ENCODE measurements around the gene ARHGAP1.
"Not testable (repeated sequence)": the region's sequence is repeated elsewhere in the genome, so short reads cannot be mapped to it uniquely, and the experiment has no call there.

ARHGAP1 gene

DNA sequence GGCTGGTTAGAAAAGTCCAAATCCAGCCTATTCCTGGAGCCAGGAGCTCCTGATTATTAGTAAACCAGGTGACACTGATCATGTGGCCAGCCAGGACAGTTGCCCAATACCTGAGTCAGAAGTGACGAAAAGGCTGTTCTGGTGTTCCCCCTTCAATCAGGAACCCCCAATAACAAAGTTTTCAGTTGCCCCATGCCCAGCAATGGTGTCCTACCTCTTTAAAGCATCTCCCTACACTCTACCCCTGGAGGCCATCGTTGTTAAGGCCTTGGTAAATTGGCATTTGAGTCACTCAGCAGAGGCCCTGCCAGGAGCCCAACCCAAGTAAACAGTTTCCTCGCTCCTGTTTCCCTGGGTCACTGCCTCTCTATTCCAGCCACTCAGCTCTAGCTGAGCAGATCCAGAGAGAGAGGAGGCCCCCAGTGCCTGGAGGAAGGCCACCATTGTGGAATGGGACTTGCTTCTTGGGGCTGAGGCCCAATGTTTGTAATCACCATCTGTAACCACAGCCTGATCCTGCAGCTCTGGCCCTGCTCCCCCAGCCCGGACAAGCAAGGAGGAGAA is 25.0 kb downstream of the ARHGAP1 start:
- DNase-seq (ENCODE audit: low read depth in 4 of 4, low spot score in 1 of 4), result no peak

DNA sequence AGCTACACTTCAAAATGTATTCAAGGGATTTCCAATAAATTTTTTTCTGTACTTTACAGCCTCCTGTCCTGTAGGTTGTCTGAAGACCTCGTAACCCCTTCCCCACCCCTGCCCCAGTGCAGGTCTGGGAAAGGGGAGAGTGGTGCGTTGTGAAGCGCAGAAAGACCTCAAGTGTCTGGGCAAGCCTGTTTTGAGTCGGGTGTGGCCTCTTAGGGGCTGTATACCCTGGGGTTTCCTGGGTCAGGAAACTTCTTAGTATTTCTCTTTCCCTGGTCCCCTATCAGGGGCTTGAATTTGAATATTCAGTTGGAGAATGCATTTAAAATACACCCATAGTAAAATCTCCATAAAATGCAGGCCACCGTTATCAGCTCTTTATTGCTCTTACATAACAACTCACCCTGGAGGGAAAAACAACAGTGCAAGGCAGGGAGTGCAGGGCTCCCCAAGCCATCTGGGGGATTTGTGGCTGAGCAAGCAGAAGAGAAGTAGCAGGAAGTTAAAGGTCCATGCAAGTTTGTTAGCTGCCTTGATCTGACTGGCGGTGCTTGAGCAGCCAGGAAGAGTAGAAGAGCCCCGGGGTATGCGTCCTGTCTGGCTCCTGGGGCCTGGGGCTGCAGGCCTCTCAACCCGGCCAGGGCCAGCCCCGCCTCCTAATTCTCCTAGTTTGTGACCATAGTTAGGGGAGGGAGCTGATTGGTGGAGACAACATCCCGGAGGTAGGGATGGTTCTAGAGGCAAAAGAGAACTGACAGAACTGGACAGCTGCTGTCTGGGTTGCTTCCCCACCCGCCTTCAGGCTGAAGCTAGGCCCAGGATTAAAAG is 25.7 kb downstream of the ARHGAP1 start:
- DNase-seq (ENCODE audit: low read depth in 4 of 4, low spot score in 1 of 4), result no peak

DNA sequence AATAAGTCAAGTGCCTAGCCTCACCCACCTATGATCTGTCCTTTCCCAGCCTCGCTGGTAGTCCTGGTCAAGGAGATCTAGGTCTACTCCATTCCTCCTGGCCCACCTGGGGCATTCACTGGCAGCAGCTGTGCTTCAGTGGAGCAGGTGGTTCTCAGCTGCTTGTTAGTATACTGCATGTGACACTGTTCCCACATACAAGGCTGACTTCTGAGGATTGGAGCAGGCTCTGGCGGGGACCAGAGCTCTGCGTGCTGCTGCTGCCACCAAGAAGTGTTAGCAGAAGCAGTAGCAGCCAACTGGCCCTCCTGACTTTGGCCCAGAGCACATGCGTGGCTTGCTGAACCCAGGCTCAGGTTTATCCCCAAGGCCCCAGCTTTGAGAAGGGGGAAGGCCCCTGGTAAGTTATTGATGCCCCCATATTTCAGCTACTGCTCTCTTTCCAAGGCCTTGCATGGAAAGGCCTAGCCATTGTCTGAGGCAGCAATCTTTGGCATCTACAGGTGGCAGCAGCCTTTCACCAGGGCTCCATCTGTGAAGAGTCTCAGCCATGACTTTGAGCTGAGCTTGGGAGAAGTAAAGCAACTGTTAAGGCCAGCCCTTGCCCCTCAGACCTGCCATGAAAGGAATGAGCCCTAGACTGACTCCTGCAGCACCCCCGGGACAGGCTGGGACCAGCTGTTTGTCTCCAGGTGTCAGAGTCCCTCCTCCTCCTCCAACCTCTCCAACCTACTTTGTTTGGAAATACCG is 26.5 kb downstream of the ARHGAP1 start:
- DNase-seq (ENCODE audit: low read depth in 4 of 4, low spot score in 1 of 4), result no peak

DNA sequence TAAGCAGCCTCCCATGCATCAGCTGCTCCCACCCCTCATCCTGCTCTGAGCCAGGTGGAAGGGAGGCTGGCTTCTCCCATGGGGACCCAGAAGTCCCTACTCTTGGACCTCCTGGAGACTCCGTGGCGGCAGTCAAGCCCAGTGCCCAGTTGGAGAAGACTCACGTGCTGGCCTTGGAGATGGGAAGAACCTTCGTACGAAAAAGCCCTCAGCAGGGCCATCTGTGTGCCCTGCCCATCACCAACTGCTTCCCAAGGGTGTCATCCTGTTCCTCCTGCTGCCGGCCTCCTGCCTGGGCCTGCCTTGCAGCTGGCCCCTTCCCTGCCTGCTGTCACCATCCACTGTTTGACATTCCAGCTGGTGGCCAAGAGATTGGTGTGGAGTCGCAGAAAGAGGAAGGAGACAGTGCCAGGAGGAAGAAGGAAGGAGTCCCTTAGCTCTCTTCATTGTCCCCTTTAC is 28.0 kb downstream of the ARHGAP1 start:
- no peak for DNase-seq (ENCODE audit: low read depth in 4 of 4, low spot score in 1 of 4)

DNA sequence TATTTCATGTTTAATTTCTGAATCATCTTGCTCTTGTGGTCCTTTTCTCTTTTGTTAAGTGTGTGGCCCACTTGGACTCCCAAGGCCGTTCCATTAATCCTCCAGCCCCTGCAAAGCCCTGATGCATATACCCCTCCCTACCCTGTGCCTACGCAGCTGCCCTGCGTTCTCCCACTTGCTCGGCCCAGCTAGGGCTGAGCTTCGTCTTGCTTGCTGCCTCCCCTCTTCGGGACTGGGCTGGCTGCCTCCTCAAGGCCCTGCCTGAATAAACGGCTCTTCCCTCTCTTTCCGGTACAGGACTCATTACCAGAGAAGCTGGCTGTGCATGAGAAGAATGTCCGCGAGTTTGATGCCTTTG is 28.5 kb downstream of the ARHGAP1 start:
- DNase-seq (ENCODE audit: low read depth in 4 of 4, low spot score in 1 of 4), result no peak

- DNase-seq (ENCODE audit: low read depth in 4 of 4, low spot score in 1 of 4), result not testable (repeated sequence)
Observed at GRCh38 chr11:46670521-46670920, 29.9 kb downstream of the ARHGAP1 start.

- no peak for DNase-seq (ENCODE audit: low read depth in 4 of 4, low spot score in 1 of 4)
Observed at GRCh38 chr11:46669711-46670139, 30.7 kb downstream of the ARHGAP1 start.

GRCh38 chr11:46668480-46669085 is 31.8 kb downstream of the ARHGAP1 start:
- DNase-seq (ENCODE audit: low read depth in 4 of 4, low spot score in 1 of 4), result no peak

GRCh38 chr11:46667043-46667481 is 33.4 kb downstream of the ARHGAP1 start:
- DNase-seq (ENCODE audit: low read depth in 4 of 4, low spot score in 1 of 4), result no peak

DNA sequence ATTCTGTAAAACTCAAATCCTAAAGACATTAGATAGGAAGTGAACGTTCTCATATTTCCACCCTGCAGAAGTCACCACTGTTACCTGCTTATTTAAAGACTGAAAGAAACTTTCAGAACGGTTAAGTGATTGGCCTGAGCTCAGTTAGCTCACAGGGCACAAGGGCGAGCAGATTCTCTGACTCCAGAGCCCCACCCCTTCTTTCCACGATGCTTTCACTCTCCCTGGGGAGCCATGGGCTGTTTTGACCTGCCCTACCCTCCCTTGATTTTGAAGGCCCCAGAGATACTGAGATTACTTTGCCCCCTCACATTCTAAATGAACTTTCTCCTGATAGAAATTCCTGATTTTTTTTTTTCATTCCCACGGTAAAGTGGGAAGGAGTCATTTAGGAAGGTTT is 33.9 kb downstream of the ARHGAP1 start:
- no peak for DNase-seq (ENCODE audit: low read depth in 4 of 4, low spot score in 1 of 4)

DNA sequence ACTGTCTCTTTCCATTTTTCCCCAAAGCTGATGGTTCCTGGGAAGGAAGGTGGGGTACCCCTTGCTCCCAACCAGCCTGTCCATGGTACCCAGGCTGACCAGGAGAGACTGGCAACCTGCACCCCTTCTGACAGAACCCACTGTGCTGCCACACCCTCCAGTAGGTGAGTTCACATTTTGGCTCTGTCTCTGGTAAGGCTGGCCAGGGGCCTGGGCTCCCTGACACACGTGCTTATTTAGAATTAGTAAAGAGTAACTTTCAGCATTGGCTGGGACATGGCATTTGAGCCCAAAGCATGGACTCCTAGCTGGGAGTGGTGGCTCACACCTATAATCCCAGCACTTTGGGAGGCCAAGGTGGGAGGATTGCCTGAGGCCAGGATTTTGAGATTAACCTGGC is 35.1 kb downstream of the ARHGAP1 start:
- no peak for DNase-seq (ENCODE audit: low read depth in 4 of 4, low spot score in 1 of 4)

DNA sequence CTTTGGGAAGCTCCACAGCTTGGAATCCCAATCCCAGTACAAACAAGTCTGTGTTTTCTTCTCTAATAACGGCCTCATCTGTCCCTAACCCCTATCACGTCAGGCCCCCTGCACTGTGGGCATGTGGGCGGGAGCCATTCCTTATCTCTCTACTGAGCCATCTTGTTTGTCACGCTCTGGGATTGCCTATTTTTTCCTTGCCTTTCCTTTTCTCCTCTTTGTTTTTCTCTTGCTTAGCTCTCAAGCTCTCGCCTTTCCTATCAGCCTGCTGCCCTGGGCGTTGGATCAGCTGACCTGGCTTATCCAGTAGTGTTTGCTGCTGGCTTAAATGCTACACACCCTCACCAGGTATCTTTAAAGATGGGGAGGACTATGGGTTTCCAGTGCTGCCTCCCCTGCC is 35.8 kb downstream of the ARHGAP1 start:
- DNase-seq (ENCODE audit: low read depth in 4 of 4, low spot score in 1 of 4), result no peak

DNA sequence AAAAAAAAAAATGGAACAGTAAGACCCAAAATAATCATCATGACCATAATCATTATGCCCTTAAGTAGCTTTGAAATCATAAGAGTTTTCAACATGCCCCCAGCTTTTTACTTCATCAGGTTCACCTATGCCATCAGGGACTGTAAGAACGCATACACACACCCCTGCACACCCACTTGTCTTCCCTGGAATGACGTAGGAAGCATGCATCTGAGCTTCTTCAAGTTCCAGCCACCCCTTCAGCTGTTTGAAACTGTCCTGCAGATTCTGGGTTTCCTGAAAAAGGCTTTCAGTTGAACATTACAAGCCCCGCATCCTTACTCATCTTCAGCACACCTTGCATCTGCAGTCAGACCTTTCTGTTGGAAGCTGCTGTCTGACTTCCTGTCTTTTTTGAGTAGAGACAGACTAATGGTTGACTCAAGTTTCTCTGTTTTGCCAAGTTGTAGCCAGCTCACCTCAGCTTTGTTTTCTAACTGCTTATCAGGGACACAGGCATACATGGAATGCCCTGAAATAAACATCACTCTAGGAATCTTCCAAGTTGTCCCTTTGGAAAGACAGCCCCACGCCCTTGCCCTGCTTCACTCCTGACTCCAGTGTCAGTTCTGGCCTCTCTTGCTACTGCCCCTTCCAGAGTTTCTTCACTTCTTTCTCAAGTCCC is 37.0 kb downstream of the ARHGAP1 start:
- no peak for DNase-seq (ENCODE audit: low read depth in 4 of 4, low spot score in 1 of 4)

GRCh38 chr11:46662366-46662765 is 38.1 kb downstream of the ARHGAP1 start:
- no peak for DNase-seq (ENCODE audit: low read depth in 4 of 4, low spot score in 1 of 4)

GRCh38 chr11:46661836-46662235 is 38.6 kb downstream of the ARHGAP1 start:
- DNase-seq (ENCODE audit: low read depth in 4 of 4, low spot score in 1 of 4), result no peak

DNA sequence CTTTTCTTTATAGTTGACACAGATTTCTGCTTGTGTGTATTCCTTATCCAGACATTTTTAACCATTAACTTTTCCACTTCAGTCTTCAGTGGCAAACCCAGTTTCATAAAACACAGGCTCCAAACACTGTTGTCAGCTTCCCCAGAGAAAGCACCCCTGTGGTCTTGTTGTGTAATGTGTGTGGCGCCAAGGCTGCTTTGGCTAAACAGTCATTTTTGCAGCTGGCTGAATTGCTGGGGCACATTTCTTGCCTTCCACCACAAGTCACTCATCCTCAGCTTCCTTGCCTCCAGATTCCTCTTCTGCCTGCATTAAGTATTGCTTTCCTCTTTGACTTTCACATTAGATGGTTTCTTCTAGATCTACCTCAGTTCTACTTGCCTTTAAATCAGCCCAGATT is 40.5 kb downstream of the ARHGAP1 start:
- DNase-seq (ENCODE audit: low read depth in 4 of 4, low spot score in 1 of 4), result no peak

DNA sequence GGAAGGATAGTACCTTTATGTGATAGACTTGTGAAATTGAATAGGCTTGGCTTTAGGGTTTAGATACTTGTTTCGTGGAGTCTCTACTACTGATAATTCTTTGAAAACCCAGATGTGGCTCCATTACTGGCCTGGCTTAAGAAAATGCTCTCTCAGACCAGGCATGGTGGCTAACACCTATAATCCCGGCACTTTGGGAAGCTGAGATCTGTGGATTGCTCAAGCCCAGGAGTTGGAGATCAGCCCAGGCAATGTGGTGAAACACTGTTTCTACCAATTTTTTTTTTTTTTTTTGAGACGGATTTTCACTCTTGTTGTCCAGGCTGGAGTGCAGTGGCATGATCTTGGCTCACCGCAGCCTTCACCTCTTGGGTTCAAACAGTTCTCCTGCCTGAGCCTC is 42.2 kb downstream of the ARHGAP1 start:
- no peak for DNase-seq (ENCODE audit: low read depth in 4 of 4, low spot score in 1 of 4)

DNA sequence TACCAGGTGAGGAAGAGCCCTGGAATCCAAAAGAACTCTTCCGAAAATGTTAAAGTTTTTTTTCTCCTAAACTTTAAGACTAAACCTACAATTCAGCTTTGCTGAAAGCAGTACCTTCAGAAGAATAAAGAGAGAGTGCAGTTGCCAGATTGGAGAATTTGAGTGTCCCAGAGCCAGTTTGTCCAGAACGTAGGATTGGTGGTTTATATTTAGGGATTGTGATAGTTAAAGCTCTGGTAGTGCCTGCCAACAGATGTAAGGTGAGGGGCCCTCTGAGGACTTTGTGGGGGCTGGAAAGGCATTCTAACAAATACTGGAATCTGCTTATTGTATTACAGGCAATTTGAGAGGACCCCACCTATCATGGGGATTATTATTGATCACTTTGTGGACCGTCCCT is 43.2 kb downstream of the ARHGAP1 start:
- no peak for DNase-seq (ENCODE audit: low read depth in 4 of 4, low spot score in 1 of 4)

GRCh38 chr11:46655631-46656030 is 44.8 kb downstream of the ARHGAP1 start:
- DNase-seq (ENCODE audit: low read depth in 4 of 4, low spot score in 1 of 4), result no peak

DNA sequence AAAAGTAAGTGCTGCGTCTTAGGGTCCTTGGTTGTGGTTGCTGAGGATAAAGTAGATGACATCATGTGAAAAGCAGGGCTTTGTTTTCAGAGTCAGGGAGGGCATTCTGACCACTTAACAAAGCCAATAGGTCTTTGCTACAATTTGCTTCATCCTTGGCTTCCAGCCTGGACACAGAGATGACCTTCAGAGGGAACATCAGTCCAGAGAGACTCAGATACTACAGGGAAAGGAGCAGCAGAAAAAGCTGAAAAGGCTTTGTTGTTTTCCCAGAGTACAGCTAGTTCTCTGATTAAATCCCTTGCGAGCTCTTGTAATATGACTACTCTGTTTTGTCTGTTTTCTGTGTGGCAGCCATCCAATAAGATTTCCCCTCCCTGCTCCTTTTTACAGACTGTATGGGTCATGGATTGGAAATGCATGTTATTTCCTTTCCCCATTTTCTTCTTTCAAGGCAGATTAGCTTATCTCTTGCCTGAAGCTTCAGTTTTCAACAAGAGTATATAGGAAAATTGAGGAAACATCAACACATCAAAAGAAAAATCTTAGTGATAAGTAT is 51.2 kb downstream of the ARHGAP1 start:
- DNase-seq (ENCODE audit: low read depth in 4 of 4, low spot score in 1 of 4), result no peak

DNA sequence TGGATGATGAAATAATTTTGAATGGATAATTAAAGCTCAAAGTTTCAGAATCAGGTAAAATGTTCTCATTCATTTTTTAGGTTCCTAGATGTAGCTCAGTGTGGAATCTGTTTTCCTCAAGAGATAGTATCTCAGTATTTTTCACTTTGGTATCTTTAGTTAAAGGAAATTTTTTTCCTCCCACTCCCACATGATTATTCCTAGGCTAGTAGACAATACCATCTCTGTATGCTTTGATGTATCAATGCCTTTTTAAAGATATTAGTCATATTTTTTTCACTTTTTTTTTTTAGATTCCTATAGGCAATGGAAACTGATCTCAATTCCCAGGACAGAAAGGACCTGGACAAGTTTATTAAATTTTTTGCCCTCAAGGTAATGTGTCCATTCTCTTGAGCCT is 56.4 kb downstream of the ARHGAP1 start:
- DNase-seq (ENCODE audit: low read depth in 4 of 4, low spot score in 1 of 4), result no peak
